Measurements from ENCODE around the gene SIPA1L2.

- TF ChIP-seq, protein P1, sequence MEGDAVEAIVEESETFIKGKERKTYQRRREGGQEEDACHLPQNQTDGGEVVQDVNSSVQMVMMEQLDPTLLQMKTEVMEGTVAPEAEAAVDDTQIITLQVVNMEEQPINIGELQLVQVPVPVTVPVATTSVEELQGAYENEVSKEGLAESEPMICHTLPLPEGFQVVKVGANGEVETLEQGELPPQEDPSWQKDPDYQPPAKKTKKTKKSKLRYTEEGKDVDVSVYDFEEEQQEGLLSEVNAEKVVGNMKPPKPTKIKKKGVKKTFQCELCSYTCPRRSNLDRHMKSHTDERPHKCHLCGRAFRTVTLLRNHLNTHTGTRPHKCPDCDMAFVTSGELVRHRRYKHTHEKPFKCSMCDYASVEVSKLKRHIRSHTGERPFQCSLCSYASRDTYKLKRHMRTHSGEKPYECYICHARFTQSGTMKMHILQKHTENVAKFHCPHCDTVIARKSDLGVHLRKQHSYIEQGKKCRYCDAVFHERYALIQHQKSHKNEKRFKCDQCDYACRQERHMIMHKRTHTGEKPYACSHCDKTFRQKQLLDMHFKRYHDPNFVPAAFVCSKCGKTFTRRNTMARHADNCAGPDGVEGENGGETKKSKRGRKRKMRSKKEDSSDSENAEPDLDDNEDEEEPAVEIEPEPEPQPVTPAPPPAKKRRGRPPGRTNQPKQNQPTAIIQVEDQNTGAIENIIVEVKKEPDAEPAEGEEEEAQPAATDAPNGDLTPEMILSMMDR (conservative IDR thresholded peaks at IDR 0.05; ENCODE audit: low read depth in 2 of 2), result no peak
- no peak for TF ChIP-seq CREB1 (CRISPR knock-in tag; IDR thresholded peaks at IDR 0.05; ENCODE audit: low read depth)
- no peak for TF ChIP-seq STAT1 (IDR thresholded peaks at IDR 0.05; ENCODE audit: unreplicated experiment)
- no peak for TF ChIP-seq POLR2AphosphoS5 (IDR thresholded peaks at IDR 0.05; ENCODE audit: low read depth)
Observed at GRCh38 chr1:232600424-232601258, 29.3 kb downstream of the SIPA1L2 start.

Data from GM23338 (cell line).